GM21737 (cell line): ENCODE results near the gene ZFP36.
"Not testable (repeated sequence)": the region's sequence is repeated elsewhere in the genome, so short reads cannot be mapped to it uniquely, and the experiment has no call there.

Experiments
- ATAC-seq: cut with Tn5 transposase; IDR thresholded peaks from one replicate; pipeline ENCODE4 v1.9.1; 2021; ENCODE audit warnings: mild to moderate bottlenecking, moderate library complexity; ENCODE audit not compliant: unreplicated experiment

Gene ZFP36, protein sequence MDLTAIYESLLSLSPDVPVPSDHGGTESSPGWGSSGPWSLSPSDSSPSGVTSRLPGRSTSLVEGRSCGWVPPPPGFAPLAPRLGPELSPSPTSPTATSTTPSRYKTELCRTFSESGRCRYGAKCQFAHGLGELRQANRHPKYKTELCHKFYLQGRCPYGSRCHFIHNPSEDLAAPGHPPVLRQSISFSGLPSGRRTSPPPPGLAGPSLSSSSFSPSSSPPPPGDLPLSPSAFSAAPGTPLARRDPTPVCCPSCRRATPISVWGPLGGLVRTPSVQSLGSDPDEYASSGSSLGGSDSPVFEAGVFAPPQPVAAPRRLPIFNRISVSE

DNA sequence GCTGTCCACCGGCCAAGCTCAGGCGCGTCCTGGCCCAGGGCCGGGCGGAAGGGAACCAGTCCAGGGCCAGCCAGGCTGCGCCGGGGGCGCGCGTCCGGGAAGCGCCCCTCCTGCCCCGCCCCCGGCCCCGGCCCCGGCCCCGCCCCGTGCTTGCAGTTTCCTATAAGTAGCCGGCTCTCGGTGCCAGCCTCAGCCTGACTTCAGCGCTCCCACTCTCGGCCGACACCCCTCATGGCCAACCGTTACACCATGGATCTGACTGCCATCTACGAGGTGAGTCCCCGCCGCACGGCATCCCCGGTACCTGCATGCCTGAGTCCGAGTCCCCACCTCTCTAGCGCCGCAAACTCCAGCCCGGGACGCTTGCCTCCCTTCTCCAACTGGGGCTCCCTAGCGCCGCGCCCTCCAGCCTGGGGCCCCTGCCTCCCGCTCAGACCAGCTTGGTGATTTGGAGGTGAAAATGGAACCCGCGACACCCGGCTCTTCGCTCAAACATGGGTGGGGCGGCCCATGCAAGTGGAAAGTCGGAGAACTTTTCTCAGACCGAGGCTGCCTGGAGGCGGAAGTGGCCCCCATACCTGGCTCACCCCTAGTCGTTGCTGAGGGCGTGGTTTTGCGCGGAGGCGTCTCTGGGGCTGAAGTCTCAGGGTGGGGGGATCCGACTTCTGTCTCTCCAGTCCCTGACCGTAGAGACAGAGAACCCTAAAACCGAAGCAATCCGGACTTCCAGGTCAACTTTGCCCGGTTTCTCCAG, at the start of gene ZFP36:
Gene ZFP36, plus strand, starts transcription at position 192 of the 754 bp plus-strand sequence. Its CDS starts 58 bp downstream, at position 250.
- peak; percentile 11 for ATAC-seq

DNA sequence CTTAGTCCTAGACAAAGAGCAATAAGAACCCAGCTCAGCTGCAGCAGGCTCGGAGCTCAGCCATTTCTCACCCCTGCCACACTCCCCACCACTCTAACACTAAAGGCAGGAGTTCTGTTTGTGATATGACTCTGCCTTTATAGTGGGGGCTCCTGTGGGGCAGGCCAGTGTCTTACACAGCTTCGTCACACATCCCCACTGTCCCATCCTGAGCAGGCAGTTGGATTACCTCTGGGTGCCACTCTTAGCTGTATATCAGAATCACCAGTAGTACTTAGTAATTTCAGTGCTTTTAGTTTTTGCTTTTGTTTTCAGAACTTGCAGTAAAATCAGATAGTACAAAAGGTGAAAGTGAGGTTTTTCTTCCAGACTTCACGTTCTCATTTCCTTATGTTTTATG, 47.6 kb upstream of the ZFP36 start:
- no peak for ATAC-seq

DNA sequence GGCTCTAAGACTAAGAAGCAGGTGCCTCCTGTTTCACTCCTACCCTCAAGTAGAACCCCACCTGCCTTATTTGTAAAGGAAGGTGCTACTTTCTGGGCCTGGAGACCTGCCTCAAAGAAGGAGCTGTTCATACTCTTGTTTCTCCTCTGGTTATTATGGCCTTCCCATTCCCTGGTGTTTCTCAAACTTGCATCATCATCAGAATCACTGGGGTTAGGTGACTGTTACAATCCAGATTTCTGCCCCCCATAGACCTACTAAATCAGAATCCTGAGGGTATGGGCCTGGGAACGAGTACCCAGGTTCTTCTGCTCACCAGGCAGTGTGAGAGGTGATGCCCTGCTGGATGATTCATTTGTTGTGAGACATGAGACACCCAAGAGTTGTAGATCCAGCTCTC, 46.0 kb upstream of the ZFP36 start:
- ATAC-seq, result no peak

DNA sequence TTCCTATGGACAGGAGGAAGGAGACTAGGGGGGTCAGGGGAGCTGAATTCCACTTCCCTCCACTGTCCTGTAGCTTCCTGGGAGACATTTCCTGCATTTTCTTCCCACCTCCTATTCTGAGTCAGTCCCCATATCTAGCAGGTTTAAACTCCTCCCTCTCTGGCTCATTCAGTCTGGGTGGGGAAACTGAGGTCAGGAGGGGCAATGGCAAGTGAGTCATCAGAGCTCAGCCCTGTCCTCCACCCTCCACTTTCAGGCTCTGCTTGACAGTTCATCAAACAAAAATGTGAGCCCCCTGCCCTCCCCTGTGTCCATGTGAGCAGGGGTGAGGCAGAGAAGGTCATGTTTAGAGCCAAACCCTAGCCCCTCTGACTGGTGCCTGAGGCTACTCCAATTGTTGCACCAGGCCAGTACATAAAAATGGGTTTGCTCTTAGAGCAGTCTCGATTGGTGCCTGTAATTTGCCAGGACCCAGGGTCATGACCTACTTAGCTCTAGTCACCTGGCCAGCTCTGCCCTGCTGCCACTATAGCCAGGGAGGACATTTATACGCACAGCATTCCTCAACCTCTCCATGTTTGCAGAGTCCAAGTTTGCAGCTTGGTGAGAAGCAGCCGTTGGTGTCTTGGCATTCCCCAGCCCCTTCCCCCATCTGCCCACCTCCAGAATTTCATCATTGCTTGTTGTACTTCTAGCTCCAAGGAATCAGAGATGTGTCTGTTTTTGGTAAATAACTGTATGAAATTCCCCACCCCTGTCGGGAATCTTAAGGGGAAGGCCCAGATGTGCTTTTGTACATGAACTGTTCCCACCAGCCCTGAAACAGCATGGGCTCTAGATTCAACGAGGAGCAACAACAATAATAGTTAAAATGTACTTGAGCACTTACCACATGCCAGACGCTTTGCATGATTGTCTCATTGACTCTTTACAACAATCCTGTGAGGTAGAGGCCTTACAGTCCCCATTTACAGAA, 43.7 kb upstream of the ZFP36 start:
- no peak for ATAC-seq

DNA sequence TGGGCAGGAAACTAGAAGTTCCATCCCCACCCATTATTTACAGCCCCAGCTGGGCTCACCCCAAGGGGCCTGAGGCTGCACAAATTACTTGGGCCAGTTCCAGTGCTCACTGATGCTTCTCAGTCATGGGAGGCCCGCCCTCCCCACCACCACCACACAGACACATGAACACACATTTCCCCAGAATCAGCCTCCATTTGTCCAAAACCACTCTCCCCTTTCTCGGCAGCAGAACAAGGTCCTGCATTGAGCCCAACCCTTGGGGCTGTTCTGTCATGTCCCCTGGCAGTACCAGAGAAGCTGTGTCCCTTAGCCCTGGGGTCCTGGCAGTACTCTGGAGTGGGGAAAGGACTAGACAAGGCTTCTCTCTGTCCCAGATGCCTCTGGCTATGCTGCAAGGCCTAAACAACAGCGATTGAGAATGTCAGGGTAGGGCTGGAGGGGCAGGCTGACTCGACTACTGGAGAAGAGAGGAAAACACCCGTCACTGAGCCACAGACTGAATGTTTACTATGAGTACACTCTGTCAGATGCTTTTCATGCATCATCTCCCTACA, 42.7 kb upstream of the ZFP36 start:
- ATAC-seq, result no peak

DNA sequence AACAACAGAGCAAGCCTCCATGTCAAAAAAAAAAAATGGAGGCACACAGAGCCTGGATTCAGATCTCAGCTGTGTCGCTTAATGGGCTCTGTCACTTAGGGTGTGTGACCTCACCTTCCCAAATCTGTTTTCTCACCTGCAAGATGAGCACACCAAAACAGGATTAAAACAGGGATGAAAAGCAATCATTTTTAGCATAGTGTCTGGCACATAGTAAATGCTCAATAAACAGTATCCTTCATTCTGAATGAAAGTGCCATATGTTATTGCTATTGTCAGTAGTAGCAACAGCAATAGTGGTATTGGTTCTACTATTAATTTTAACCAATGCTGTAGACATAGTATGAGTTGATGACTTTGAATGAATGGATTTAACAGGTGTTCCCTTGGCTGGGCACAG, 41.1 kb upstream of the ZFP36 start:
- ATAC-seq, result no peak

DNA sequence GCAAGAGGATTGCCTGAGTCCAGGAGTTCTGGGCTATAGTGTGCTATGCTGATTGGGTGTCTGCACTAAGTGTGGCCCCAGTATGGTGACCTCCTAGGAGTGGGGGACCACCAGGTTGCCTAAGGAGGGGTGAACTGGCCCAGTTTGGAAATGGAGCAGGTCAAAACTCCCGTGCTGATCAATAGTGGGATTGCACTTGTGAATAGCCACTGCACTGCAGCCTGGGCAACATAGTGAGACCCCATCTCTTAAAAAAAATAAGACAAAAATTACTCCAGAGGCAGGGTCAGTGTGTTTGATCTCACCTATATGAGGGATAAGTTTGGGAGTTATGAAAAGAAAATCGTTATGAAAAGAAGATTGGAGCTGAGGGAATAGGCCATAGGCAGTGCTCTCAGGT, 37.4 kb upstream of the ZFP36 start:
- no peak for ATAC-seq

DNA sequence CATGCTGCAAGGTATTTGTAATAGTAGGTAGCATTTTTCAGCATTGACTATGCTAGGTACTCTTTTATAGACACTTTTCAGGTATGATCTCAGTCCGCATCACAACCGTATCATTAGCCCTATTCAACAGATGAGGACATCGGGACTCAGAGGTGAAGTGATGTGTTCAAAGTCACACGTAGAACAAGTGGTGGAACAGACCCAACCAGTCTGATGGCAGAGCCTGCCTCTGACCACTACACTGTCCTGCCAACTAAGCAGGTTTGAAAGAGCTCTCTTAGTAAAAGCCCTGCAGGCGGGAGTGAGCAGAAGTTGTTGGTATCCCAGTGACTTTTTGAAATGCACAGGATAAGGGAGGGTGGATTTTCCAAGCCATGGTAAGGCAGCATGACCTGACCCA, 35.9 kb upstream of the ZFP36 start:
- no peak for ATAC-seq

DNA sequence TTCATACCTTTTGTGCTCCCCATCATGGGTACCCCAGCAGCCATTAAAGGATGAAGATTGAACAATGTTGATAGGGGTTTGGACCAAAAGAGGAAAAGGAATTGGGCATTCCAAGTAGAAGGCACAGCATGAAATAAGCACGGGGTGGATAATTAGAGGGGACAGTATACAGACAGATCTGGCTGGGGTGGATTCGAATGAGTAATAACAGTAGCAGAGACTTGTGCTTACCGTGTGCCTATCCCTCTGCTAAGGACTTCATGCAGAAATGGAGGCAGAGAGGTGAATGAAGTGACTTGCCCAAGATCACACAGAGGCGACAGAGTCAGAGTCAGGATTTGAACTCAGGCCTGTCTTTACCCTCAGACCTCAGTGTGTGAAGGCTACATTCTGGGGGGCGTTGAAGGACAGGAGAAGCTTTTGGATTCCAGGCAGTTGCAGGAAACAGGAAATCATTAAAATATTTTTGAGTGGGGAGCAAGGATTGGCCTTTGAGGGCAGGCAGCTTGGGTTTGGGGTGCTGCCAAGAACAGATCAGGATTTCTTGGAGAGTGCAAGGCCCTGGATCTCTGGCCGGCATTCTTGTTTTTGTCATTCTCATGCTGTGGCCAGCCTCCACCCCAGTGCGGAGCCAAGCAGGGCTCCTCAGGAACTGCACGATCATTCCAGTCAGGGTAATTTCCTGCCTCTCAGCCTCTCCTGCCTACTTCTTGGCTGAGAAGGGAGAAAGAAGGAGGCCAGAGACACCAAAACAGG, 34.4 kb upstream of the ZFP36 start:
- ATAC-seq, result no peak

DNA sequence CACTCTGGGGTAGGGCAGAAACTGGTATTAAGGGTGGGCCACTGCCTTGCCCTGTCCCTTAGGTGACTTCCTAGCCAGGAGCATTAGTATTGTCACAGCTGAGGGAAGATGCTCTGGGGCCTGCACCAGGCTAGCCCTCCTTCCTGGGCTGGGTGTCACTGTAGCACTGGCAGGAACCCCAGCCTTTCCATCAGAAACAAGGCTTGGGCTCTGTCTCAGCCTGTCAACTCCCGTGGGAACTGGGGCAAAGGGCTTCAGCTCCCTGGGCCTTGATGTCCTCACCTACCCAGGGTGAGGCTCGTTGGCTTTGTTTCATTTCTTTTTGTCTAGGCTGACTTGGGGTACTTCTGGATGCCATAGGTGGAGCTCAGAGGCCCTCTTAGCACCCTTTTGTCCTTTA, 33.7 kb upstream of the ZFP36 start:
- no peak for ATAC-seq

DNA sequence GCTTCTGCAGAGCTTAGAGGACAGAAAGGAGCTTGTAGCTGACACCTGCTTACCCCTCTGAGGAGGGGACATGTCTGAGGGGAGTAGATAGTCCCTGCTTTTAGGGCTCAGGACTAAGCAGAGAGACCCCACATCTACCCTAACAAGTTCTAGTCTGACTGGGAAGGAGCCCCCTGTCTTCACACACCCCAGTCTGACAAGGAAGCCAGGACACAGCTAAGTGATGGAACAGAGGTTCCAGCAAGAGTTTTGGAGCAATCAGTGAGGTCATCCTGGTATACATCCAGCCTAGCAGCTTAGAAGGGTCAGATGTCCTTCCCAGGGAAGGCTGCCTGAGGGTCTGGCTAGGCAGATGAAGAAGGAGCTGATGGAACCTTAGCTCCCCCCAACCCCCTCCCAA, 30.7 kb upstream of the ZFP36 start:
- no peak for ATAC-seq

DNA sequence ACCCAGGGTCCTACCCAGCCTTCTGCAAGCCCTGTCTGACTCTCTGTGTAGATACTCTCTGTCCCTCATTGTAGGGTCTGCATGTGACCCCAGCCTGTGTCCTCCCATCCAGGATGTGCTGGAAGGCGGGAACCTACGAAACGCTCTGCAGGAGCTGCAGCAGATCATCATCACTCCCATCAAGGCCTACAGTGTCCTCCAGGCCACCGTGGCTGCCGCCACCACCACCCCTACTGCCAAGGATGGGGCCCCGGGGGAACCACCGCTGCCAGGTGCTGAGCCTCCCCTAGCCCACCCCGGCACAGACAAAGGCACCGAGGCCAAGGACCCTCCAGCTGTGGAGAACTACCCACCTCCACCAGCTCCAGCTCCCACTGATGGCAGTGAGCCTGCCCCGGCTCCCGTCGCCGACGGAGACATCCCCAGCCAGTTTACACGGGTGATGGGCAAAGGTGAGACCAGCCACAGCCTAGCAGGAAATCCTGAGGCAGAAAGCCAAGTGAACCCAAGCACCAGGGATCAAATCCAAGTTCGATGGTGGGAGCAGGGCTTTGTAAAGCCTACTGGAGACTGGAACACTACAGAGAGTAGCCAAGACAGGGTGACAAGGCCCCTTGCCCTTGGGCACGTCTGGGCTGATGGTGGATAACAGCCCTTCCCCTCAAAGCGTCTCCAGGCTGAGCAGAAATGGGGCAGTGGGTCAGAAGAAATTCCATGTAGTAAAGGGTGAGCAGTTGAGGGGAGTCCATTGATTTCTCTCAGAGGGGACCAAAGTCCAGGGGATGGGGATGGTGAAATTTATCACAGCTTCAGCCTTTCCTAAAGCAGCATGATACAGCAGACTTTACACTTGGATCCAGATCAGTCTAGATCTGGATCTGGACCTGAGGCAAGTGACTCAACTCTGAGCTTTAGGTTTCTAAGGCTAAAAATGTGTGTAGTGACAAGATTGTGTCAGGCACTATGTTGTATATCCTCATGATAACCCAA, 29.0 kb upstream of the ZFP36 start:
- ATAC-seq, result no peak

DNA sequence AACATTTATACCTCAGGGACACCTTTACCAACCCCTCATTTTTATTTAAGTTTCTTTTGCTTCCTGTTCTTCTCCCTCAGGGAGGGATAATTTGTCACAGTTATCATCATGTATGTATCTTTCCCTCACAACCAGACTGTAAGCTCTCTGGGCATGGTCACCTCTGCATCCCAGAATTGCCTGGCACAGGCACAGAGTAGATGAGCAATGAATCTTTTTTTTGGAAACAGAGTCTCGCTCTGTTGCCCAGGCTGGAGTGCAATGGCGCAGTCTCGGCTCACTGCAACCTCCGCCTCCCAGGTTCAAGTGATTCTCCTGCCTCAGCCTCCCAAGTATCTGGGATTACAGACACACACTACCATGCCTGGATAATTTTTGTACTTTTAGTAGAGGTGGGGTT, 27.3 kb upstream of the ZFP36 start:
- not testable (repeated sequence) for ATAC-seq

DNA sequence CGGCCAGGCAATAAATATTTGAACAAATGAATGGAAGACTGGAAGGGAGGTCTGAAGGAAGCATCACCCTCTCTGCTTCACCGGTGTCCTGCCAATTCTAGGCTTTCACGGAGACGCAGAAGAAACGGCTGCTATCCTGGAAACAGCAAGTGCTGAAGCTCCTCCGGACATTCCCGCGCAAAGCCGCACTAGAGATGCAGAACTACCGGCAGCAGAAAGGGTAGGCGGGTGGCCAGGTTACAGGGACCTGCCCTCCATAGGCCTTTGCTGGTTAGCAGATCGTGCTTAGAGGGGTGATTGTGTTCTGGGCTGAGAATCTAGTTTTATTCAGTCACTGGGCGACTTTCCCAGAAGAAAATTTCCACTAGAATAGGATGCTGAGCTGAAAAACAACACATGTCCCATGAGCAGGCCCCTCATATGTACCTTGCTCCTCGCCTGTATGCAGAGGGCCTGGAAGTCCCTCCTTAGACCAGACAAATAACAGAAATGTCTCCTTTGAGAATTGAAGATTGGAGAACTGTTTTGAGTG, 26.7 kb upstream of the ZFP36 start:
- no peak for ATAC-seq

DNA sequence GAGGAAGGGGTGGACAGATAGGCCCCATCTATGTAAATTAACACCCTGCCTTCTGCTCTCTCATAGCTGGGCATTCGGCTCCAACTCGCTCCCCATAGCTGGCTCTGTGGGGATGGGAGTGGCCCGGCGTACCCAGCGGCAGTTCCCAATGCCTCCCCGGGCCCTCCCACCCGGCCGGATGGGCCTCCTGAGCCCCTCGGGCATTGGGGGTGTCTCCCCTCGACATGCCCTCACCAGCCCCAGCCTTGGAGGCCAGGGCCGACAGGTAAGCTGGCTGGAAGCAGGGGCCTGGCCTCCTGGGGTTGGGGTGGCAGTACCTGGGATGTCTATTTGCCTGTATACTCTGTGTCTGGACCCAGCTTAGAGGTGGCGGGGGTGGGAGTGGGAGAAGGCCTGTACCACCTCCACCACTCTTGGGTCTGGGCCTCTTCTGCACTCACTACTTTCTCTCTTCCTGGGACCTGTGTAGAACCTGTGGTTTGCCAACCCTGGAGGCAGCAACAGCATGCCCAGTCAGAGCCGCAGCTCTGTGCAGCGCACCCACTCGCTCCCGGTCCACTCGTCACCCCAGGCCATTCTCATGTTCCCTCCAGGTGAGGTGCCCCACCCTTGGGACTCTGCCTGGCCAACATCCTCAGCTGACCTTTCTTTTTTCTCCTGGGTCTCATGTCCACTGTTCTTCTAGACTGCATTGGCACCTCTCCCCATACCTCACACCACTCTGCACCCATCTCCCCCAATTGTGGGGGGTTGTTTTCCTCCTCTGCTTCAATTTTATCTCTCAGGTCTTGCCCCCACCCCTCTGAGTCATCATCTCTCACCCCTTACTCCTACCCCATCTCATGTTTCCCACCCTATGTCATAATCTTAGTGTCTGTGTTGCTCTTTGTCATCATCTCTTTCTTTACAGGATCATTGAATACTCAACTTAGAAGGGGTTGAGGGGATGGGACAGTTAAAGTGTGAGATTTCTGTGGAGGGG, 25.8 kb upstream of the ZFP36 start:
- ATAC-seq, result no peak

DNA sequence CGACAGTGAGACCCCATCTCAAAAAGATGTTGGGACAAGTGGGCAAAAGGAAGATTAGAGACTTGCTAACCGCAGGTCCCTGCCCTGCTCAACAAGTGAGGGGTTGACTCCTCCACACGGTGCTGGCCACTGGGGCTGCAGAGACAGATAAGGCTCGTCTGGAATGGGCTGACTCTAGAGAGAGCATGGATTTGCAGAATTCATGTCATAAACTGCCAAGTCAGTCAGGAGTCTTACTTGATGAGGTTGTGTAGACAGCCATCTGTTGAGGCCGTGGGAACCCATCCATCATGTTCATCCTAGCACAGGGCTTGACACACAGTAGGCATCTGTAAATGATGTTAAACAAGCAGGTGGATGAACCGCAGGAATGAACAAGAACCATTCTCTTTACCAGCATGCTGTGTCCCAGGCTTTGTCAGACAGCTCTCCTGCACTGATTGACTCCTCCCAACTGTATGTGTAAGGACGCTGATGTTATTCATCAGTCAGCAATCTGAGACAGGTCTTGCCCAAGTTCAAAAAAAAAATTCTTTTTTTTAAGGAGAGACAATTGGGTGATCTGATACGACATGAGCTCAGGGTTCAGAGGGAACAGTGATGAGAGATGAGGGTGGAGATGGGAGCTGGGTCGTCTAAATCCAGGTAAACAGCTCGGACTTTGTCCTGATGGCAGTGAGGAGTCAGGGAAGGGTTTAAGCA, 24.6 kb upstream of the ZFP36 start:
- ATAC-seq, result no peak
